Activated naive CD4-positive, alpha-beta T cell treated with anti-CD3 and anti-CD28 coated beads, Interleukin-2, amount 50 U/mL, for 16 hours (primary cell): ENCODE measurements around the gene TTC16.
"Not testable (repeated sequence)": the region's sequence is repeated elsewhere in the genome, so short reads cannot be mapped to it uniquely, and the experiment has no call there.

ENCODE experiments used
- DNase-seq: peaks from one replicate; pipeline ENCODE4 v3.0.0-alpha.2; 2020

The TTC16 gene

DNA sequence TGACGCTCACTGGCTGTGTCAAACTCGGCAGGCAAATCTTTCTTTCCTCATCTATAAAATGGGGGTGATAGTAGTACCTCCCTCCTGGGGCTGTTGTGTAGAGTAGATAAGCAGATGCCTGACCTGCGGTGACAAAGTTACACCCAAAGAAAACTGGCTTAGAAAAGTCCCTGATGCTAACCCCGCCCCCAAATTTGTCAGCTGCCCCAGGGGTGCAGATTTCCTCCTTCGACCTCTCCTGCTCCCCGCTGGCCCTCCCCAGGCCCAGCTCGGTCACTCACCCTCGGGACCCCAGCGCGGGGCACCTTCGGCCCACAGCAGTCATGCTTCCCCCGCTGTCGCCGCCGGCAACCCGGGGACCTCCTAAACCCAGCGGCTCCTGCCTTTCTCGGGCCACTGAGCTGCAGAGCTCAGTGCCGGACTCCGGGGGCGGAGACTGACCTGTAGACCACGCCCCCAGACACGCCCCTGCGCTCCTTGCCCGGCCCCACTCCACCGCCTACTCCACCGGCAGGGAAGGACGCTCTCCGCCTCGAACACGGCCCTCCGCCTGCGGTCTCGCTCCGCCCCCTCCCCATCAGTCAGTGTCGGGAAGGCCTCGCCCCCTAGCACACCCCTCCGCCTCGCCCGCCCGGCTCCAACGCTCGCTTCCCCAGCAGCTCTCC lies 55.2 kb downstream of the TTC16 start:
- DNase-seq: peak; percentile 95

DNA sequence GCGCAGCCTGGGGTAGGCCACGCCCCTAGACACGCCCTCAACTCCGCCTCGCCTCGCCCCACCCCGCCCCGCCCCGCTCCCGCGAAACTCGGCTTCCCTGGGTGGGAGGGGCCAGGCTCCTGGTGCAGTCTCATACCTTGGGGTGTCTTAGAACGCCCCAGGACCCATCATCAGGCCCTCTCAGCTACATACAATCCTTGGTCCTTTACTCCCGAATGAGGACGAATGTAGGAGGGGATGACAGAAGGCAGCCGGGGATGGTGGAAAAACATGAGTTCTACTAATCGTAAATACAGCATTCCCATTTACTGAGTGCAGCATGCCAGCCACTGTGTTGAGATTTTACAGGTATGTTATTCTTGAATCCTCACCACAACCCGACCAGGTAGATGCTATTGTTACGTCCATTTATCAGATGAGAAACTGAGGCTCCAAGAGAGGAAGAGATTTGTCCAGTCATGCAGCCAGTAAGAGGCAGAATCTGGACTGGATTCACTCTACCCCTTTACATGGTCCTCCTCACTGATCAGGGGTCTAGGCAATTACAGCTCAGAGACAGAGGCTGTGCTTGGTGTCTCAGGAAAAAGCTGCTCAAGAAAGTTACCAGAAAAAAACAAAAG lies 55.8 kb downstream of the TTC16 start:
- no peak for DNase-seq

DNA sequence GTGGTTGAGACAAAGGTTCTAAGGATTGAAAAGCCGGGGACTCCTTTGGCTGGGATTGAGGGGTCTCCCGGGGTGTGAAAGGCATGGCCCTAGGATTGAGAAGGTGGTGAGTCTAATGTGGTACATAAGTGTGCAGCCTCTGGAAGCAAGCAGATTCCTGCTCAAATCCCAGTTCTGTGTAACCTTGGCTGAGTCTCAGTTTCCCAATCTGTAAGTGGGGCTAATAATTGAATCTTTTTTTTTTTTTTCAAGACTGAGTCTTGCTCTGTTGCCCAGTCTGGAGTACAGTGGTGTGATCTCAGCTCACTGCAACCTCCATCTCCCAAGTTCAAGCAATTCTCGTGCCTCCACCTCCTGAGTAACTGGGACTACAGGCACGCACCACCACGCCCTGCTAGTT lies 56.7 kb downstream of the TTC16 start:
- DNase-seq: no peak

DNA sequence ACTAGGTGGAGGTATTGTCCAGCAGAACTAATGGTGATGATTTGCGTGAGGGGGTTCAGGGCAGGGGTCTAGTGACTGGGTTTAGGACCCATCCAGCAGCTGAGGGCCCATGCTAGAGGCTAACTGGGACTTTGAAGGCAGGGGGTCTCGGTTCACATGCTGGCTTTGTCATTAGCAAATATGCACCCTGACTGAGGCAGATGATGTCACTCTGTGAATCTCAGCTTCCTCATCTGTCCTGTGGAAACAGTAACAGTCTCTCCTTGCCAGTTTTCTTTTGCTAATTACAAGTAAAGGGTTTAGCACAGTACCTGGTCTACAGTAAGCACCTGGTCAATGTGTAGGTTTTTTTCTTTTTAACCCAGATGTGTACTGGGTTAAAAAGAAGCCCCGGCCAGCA lies 57.4 kb downstream of the TTC16 start:
- DNase-seq: no peak

DNA sequence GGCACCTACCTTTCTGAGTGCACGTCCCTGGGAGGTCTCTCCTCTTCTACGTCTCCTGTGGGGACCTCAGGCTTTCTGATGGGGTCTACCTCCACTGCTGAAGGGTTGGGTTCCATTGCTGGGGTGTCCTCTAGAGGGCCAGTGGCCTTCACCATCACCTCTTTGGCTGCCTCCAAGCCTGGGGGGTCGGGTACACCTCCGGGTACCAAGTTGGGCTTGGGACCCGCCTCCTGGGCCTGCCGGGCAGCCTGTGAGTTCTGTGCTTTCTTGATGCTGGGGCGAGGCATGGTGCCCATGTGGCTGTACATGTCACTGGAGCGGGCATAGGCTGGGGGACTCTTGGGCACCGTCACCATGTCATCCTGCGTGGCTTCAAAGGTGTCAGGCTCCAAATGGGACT lies 58.1 kb downstream of the TTC16 start:
- no peak for DNase-seq

DNA sequence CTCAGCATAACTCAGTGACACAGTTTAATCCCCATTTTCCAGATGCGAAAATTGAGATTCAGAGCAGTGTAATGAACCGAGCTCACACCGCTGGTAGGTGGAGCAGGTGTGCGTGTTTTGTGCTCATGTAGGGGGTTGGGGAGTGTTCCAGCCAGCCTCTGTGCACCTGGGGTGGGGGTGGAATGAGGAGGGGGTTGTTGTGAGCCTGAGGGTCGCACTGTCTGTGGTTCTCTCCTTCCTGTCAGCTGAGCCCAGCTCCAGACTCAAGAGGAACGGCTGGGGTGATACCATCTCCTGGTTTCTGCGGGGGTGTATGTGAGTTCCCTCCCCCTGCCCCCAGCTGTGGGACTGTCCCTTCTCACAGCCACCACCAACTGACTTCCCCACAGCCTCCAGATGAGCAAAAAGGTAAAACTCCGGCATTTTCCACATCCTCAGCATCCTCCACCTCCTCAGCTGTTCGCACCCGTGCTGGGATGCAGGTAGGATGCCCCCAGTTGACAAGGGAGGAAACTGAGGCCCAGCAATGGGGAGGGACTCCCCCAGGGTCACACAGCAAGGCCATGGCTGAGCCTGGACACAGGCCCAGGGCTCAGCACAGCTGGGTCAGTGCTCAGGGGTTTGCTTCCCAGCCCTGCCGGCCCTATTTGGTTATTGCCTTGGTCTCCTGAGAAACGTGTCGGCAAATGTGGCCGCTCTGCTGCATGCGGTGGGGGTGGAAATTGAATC lies 60.5 kb downstream of the TTC16 start:
- peak; percentile 76 for DNase-seq

DNA sequence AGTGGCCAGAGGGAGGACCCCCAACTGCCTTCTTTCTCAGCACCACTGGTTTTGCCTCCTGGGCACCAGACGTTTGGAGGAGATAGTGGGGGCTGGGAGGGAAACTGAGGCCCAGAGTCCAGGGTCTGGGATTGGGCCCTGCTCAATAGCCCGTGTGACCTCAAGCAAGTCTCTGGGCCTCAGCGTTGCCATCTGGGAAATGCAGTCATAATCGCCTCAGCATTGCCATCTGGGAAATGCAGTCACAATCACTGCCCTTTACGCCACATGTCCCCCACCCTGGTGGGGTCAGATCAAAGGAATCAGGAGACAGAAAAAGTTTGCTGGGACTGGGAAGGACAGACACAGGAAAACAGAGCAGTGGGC lies 61.0 kb downstream of the TTC16 start:
- DNase-seq: no peak

DNA sequence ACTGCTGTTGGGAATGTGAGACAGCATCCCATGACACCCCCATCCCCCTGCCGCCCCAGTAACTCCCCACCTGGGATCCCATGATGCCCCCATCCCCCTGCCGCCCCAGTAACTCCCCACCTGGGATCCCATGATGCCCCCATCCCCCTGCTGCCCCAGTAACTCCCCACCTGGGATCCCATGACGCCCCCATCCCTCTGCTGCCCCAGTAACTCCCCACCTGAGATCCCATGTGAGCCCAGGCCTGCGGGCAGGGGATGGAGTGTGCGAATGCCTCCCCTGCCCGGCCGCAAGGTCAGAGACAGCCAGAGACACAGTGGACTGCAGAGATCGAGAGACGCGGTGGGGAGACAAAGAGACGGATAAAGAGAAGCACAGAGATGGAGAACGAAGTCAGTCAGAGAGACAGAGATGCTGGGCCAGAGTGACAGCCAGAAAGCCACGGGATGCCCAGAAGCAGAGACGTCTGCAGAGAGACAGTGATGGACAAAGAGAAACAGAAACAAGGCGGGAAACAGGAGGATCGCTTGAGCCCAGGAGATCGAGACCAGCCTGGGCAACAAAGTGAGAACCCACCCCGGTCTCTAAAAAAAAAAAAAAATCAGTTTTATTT lies 61.6 kb downstream of the TTC16 start:
- no peak for DNase-seq

DNA sequence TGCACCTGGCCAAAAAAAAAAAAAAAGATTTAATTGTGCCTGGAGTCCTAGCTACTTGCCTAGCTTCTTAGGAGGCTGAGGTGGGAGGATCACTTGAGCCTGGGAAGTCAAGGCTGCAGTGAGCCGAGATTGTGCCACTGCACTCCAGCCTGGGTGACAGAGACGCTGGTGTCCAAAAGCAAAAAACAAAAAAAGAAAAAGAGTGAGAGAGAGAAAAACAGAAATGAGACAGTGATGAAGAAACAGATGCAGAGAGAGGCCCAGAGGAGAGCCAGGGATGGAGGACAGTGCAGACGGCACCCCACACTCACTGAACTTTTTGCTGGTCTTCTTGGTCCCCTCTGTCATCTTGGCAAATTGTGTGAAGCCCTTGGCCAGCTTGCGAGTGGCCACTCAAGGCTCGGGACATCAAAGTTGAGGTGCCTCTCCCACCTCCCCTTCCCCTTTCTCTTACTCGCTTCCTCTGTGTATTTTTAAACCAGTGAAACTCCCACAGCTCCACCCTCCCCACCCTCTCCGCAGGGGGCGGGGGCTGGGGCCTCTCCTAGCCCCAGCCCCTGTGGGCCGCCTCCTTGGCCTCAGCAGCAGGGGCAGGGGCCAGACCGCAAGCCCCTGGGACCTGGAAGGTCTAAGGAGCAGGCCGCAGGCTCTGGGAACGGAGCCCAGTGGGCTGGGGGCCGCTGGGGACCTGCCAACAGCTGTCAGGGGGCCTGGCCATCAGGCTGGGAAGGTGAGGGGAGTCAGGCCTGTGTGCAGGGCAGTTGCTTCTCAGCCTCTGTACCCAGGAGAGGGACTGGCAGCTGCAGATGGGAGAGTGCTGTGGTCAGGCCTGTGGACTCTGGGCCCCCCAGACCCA lies 62.6 kb downstream of the TTC16 start, which contains the start of gene SH2D3C:
TSS of gene SH2D3C (minus strand) at position 387 of the 856 bp plus-strand sequence. CDS start at position 348, 39 bp downstream.
- DNase-seq: peak; percentile 61

DNA sequence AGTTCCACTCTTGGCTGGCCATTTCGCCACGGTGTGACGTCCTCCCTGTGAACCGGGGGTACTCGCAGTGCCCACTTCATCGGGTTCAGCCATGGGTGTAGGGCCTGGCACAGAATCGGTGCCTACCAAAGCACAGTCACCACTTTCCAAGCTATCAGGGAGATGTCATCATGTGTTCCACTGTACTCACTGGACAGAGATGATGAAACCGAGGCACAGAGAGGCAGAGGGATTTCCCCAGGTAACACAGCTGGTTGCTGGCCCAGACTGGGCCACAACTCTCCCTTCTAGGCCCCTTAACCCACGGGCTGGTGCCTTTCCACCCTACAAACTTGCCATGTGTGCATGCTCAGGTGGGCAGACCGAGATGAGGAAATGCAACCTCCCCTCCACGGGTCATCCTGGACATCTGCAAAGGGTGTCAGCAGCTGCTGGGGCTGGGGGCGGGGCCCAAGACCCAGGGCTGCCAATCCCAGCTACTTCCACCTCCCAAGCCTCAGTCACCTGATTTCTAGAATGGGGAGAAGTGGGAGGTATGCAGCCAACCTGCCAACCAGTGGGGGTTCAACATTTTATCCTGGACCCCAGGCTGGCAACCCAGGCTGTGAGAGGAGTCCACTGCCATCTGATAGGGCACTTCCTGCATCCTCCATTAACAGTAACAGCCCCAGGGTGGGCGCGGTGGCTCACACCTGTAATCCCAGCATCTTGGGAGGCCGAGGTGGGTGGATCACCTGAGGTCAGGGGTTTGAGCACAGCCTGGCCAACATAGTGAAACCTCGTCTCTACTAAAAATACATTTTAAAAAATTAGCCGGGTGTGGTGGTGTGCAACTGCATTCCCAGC lies 63.5 kb downstream of the TTC16 start:
- peak; percentile 60 for DNase-seq

DNA sequence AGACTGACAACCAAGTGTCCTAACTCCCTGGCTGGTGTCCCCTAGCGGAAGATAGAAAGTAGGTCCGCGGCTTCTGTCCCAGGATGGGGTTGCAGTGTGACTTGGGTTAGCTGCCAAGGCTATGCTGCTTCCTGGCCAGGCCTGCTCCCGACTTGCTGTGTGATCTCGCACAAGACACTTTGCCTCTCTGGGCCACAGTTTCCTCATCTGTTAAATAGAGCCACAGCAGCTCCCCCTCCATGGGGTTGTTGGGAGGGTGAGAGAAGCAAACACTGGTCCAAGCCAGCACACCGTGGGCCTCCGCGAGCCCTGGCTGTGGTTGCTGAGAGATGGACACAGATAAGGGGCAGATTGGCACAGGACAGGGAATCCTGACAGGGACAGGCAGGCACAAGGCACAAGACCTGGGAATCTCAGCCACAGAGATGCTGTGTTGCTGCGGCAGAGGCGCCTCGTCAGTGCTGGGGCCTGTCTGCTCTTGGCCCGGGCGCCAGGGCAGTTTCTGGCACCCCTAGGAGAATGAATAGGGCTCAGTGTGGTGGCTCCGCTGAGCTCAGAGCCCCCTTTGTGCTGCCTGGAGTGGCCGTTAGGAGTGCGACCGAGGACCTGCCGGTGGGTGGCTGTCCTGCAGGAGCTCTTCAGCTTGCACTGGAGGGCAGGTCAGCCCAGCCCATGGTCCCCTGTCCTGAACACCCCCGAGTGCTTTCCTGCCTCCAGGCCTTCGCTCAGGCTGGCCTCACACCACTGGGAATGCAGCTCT lies 64.4 kb downstream of the TTC16 start:
- DNase-seq: no peak

DNA sequence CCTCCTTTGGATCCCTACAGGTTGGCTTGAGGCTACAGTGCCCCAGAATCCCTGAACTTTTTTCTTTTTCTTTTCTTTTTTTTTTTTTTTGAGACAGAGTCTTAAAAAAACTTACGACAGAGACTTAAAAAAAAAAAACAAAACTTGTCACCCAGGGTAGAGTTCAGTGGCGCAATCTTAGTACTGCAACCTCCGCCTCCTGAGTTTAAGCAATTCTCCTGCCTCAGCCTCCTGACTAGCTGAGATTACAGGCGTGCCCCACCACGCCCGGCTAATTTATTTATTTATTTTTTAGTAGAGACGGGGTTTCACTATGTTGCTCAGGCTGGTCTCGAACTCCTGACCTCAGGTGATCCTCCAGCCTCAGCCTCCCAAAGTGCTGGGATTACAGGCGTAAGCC lies 65.0 kb downstream of the TTC16 start:
- not testable (repeated sequence) for DNase-seq
